GM10266 (cell line): ENCODE results near the gene ZNF681.

Experiments
- DNase-seq: peaks from one replicate; pipeline ENCODE4 v3.0.0; 2012; ENCODE audit errors: extremely low spot score
- TF ChIP-seq, protein P1 (sequence below): IDR thresholded peaks from 2 replicates; pipeline ENCODE4 v1.5.1; 2012; ENCODE audit warnings: mild to moderate bottlenecking, low read depth; ENCODE audit not compliant: control insufficient read depth, insufficient read depth; ENCODE audit errors: missing control alignments

Gene ZNF681

DNA sequence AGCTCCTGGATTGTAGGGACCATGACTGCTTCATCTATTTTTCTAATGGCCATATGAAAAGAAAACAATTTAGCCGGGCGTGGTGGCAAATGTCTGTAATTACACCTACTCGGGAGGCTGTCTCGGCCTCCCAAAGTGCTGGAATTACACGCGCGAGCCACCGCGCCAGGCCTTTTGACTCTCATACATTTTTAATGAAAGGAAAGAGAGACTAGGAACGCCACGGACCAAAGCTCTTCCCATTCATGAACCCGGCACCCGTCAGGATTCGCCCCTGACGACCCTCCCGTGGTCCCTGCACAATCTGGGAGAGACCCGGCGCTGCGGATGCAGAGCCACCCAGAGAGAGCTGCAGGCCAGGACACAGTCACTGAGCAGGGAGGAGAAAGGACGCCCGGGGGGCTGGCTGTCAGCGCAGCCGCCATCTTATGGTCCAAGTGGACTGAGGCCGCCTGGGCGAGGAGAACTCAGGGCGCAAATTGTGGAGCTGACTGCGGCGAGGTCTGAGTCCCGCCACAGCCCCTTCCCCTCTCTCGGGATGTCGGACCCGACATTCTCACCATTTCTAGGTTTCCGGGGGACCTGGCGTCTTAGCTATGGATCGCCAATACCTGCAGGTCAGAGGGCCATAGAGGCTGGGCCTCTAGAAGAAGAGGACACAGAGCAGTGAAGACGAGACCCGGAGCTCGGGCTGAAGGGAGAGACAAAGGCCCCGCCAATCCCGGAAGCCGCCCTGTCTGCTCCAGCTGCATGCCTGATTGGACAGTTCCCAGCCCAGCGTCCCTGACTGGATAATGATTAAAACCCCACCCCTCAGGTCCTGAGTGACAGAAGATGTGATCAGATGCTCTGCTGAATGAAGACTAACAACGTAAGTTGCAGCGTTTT is at the start of gene ZNF681:
ZNF681 (minus strand) TSS at position 705 of the 888 bp plus-strand sequence; CDS start at position 563, 142 bp downstream.
- TF ChIP-seq, protein P1, sequence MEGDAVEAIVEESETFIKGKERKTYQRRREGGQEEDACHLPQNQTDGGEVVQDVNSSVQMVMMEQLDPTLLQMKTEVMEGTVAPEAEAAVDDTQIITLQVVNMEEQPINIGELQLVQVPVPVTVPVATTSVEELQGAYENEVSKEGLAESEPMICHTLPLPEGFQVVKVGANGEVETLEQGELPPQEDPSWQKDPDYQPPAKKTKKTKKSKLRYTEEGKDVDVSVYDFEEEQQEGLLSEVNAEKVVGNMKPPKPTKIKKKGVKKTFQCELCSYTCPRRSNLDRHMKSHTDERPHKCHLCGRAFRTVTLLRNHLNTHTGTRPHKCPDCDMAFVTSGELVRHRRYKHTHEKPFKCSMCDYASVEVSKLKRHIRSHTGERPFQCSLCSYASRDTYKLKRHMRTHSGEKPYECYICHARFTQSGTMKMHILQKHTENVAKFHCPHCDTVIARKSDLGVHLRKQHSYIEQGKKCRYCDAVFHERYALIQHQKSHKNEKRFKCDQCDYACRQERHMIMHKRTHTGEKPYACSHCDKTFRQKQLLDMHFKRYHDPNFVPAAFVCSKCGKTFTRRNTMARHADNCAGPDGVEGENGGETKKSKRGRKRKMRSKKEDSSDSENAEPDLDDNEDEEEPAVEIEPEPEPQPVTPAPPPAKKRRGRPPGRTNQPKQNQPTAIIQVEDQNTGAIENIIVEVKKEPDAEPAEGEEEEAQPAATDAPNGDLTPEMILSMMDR: no peak
- peak; percentile 65 for DNase-seq

DNA sequence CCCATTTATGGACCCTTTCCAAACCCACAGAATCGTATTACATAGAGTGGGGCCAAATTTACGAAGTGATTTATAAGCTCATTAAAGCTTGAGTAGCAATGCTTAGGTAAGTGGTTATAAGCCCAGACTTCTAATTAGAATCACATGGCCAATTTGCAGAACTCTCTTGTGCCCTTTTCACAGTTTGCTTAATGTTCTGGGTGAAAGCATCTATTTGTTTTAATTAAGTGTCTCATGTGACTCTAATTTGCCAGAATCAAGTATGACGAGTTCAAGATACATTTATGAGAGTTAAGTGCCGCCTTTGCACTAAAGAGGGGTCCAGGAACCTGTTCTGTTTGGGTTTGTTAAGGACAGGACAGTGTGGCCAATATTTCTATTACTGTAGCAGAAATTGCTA is 46.0 kb upstream of the ZNF681 start:
- TF ChIP-seq, protein P1: no peak
- no peak for DNase-seq

DNA sequence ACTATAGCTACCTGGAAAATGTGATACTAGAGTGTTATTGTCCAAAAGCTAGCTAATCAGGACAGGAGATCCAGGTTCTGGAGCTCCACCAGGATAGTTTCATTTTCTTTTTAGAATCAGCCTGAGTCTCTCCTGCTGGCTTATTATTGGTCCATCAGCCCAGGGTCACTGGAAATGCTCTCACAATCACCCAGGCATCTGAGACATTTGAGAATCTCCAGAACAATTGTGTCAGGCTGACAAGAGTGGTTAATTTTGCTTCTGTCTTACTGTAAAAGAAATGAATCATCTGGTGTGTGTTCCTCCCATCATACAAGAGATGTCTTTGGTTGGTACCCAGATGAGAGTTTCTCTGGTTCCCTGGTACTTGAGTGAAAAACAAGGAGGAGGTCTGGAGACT is 43.6 kb upstream of the ZNF681 start:
- TF ChIP-seq, protein P1: no peak
- DNase-seq: no peak

DNA sequence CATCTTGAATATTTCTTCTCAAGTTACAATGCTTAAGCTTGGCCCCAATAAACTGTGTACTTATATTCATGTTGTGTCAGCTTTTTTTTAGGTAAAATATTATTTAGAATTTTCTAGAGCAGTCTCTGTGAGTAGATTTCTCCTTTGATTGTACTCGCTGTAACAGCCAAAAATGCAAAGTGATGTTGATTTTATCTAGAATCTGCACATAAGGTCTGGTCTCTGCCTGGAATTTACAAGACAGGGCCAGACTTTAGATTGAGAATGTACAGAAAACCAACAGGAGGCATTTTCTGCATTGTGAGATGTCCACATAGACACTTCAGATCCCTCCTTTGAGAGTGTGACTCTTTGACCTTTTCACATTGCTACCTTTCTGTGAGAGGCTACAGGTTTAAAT is 43.1 kb upstream of the ZNF681 start:
- TF ChIP-seq, protein P1: no peak
- no peak for DNase-seq

DNA sequence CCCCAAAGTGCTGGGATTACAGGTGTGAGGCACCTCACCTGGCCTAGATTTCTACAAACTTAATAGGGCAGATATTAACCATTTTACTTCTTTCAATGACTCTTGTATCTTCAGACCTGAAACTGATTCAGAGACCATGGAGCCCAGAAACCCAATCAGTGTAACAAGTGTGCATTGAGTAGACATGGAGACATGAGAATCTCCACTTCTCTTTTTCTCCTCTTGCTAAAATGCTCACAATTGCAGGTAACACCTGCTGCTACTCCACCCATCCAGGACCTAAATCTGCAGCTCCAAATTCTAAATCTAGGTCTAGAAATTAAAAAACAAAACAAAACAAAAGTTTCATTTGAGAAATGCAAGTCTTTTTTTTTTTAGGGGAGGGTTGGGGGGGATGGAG is 42.2 kb upstream of the ZNF681 start:
- TF ChIP-seq, protein P1: no peak
- no peak for DNase-seq

DNA sequence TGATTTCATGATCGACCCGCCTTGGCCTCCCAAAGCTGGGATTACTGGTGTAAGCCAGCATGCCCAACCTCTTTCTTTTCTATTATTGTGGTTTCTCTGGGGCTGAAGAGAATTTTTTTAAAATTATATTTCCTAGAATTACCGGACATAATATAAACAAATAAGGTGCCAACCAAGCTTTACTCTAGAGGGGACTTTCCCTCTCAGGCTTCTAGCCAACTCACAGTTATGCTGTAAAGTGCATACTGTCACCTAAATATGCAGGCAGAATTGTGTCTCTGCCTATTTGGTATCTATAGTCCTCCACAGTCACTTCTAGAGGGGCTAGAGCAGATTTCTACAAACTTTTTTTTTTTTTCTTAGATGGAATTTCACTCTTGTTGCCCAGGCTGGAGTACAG is 41.6 kb upstream of the ZNF681 start:
- TF ChIP-seq, protein P1: no peak
- DNase-seq: no peak

DNA sequence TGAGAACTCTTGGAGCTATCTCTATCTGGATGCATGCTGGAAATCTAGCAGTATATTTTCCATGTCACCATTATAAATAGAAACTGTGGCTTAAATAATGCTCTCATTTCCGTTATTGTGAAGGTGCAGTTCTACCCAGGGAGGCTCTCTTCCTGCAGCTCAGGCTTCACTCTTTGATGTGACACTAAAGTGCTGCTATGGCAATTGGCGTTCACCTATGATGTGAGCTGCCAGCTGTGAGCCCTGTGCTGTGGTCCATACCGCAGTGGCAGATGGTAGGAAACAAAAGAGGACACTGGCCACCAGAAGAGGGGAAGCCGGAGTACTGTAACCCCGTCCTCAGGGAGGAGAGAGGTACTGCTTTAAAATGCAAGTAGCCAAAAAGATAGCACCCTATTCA is 40.6 kb upstream of the ZNF681 start:
- TF ChIP-seq, protein P1: no peak
- DNase-seq: no peak
